Skeletal muscle tissue (tissue), 4 donors: Measurements from ENCODE around the gene KANK2. TPM values are rescaled to one million over a fixed set of nuclear protein-coding genes. Genes with fewer than 3 reads are reported as not detected.

Source experiments
- H3K27ac ChIP-seq: one replicate; pipeline ENCODE4 v1.7.0; 2013; ENCODE audit warnings: mild to moderate bottlenecking, low read depth, low read length, inconsistent platforms
- H3K27me3 ChIP-seq, 3 donors: one replicate each; pipeline ENCODE4 v1.7.0; 2013; ENCODE audit warnings: low read length in 3 of 3; ENCODE audit not compliant: control insufficient read depth in 3 of 3, insufficient read depth in 3 of 3
- H3K36me3 ChIP-seq, 3 donors: one replicate each; pipeline ENCODE4 v1.7.0; 2013; ENCODE audit warnings: low read length in 3 of 3; ENCODE audit not compliant: control insufficient read depth in 3 of 3, insufficient read depth in 3 of 3
- H3K4me1 ChIP-seq, 3 donors: one replicate each; pipeline ENCODE4 v1.7.0; 2013; ENCODE audit warnings: low read length in 3 of 3, mild to moderate bottlenecking in 3 of 3; ENCODE audit not compliant: control insufficient read depth in 3 of 3, insufficient read depth in 3 of 3
- H3K4me3 ChIP-seq, 3 donors: one replicate each; pipeline ENCODE4 v1.7.0; 2013; ENCODE audit warnings: low read length in 3 of 3
- H3K9ac ChIP-seq, 3 donors: one replicate each; pipeline ENCODE4 v1.7.0; 2013; ENCODE audit warnings: low read length in 3 of 3, mild to moderate bottlenecking in 3 of 3, moderate library complexity in 2 of 3, low read depth in 1 of 3
- H3K9me3 ChIP-seq, 3 donors: one replicate each; pipeline ENCODE4 v1.7.0; 2013; ENCODE audit warnings: low read length in 3 of 3; ENCODE audit not compliant: control insufficient read depth in 3 of 3
- total RNA-seq: library from RNA; depleted of rRNA; stranded (reverse); fragments of >200 nt; gene quantifications from one replicate; pipeline ENCODE4 v1.2.3, GENCODE V29; 2014
- donor health status: Osteomylitis.

Gene KANK2
- 53.2 TPM for total RNA-seq

DNA sequence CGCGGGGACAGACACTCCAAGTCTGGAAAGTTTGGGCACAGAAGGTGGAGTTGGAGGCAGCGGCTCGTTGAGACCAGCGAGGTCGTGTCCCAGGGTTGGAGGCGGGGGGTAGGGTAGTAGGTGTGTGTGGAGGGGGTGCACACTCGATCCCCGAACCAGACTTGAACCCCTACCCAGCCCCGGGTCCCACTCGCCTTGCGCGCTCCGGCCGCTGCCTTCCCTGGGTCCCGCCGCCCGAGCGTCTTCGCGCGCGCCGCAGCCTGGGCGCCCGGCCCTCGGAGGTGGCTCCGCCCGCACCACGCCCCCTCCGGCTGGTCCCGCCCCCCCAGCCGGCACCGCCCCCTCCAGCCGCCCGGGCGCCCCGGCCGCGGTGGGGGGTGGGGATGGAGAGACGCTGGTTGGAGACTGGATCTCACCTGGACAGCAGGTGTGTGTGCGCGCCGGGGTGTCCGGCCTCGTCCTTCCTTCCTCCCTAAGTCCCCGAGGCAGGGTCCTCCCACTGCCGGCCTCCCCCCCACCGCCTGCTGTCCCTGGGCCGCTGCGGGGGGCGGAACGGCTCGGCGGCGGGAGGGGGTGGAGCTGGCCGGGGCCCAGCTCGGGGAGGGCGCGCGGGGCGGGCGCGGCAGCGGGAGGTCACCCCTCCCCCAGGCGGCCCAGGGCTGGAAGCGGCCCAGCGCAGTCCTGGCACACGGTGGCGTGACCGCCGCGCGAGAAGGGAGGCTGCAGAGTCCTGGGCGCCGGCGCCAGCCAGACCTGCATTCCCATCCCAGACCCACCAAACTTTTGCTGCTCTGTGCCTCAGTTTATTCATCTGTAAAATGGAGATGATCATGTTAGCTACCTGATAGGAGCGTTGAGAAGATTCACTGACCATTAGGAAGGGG lies at the start of gene KANK2:
TSS of gene KANK2 (minus strand) at position 255 of the 884 bp plus-strand sequence. CDS start 3,034 bp downstream, outside the sequence.
- Histone ChIP-seq H3K27ac (peak within 1 kb of the TSS; percentile 84), H3K9ac (peak within 1 kb of the TSS; percentile 82 to 86 (median 83)), H3K4me3 (peak within 1 kb of the TSS; percentile 83 to 86 (median 85)), H3K36me3 (peaks cover 14 to 20% (median 19%) of the 10 kb centered on the region in 3 donors), H3K4me1 (peaks cover 16 to 31% (median 27%) of the 10 kb centered on the region in 3 donors), H3K27me3 (no peaks in the 10 kb centered on the region), H3K9me3 (no peaks in the 10 kb centered on the region)

DNA sequence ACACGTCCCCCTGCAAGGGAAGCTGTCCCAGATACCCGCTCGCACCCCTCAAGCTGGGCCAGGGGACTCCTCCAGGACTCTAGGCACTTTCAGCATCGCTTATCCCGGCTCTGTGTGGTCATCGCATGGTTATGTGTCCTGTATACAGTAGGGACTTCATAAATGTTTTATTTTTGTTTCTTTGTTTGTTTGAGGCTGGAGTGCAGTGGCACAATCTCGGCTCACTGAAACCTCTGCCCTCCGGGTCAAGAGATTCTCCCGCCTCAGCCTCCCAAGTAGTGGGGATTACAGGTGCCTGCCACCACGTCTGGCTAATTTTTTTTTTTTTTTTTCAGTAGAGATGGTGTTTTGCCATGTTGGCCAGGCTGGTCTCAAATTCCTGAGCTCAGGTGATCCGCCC lies 49.6 kb upstream of the KANK2 start:
- H3K4me1 ChIP-seq = peaks cover 7 to 23% (median 11%) of the 10 kb centered on the region in 3 donors
- H3K27me3 ChIP-seq = no peaks in the 10 kb centered on the region
- H3K9me3 ChIP-seq = no peaks in the 10 kb centered on the region
- peaks cover 0 to 11% (median 2%) of the 10 kb centered on the region in 3 donors for H3K36me3 ChIP-seq
- peak overlapping the region; percentile 6 for H3K27ac ChIP-seq
- no peak overlapping the region for H3K4me3 ChIP-seq
- H3K9ac ChIP-seq = peak overlapping the region in 1 of 3 donors; percentile 25

DNA sequence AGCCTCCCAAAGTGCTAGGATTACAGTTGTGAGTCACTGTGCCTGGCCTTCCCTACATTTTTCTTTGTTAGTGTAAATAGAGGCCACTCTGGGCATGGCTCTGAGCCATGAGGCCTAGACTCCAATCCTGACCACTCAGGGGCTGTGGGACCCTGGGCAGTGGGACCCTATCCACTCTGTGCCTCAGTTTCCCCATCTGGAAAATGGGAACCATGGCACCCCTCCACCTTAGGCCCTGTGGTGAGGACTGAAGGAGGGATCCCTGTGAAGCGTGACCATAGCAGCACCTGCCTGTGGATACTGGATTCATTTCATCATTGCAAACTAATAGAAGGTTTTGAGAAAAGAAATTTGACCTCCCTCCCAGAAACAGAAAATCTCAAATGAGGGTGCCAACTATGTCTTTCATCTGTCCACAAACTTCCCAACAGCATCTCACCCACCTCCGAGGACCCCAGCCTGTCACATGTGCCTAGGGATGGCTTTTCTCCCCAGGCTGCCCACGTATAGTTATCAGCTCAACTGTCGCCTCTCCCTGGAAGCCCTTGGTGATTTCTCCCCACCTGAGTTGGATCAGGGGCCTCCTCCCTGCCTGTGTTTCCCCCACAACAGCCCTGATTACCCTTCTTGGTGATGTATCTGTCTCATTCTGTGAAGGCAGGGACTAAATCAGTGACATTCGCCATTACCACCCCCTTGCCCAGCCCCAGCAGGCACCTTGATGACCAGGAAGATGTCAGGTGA lies 47.7 kb upstream of the KANK2 start:
- H3K36me3 ChIP-seq = peaks cover 0 to 18% (median 2%) of the 10 kb centered on the region in 3 donors
- H3K4me3 ChIP-seq = no peak overlapping the region
- H3K27ac ChIP-seq = peak overlapping the region; percentile 9
- H3K27me3 ChIP-seq = no peaks in the 10 kb centered on the region
- peaks cover 7 to 23% (median 11%) of the 10 kb centered on the region in 3 donors for H3K4me1 ChIP-seq
- H3K9ac ChIP-seq = no peak overlapping the region
- peaks cover 0 to 3% (median 0%) of the 10 kb centered on the region in 3 donors for H3K9me3 ChIP-seq

DNA sequence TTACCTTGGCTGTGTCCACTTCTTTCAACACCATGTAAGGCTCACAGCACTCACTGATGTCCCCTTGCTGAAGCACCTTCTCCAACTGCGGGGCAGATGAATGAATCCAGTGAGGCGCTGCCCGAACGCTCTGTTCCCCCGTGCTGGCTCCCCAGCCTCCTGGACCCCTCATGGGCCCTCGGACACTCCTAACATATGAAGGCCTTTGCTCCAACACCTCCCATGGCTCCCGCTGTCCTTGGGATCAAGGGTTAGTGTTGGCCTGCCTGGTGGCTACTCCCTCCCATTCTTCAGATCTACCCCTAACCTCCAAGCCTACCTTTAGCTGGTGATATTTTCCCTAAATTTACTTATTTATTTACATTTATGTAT lies 46.4 kb upstream of the KANK2 start:
- Histone ChIP-seq H3K9ac (peak overlapping the region in 1 of 3 donors; percentile 40), H3K9me3 (peaks cover 2 to 10% (median 3%) of the 10 kb centered on the region in 3 donors), H3K27me3 (no peaks in the 10 kb centered on the region), H3K36me3 (peaks cover 0 to 23% (median 6%) of the 10 kb centered on the region in 3 donors), H3K4me1 (peaks cover 7 to 23% (median 11%) of the 10 kb centered on the region in 3 donors), H3K4me3 (peak overlapping the region; percentile 29 to 35 (median 30)), H3K27ac (no peak overlapping the region)

DNA sequence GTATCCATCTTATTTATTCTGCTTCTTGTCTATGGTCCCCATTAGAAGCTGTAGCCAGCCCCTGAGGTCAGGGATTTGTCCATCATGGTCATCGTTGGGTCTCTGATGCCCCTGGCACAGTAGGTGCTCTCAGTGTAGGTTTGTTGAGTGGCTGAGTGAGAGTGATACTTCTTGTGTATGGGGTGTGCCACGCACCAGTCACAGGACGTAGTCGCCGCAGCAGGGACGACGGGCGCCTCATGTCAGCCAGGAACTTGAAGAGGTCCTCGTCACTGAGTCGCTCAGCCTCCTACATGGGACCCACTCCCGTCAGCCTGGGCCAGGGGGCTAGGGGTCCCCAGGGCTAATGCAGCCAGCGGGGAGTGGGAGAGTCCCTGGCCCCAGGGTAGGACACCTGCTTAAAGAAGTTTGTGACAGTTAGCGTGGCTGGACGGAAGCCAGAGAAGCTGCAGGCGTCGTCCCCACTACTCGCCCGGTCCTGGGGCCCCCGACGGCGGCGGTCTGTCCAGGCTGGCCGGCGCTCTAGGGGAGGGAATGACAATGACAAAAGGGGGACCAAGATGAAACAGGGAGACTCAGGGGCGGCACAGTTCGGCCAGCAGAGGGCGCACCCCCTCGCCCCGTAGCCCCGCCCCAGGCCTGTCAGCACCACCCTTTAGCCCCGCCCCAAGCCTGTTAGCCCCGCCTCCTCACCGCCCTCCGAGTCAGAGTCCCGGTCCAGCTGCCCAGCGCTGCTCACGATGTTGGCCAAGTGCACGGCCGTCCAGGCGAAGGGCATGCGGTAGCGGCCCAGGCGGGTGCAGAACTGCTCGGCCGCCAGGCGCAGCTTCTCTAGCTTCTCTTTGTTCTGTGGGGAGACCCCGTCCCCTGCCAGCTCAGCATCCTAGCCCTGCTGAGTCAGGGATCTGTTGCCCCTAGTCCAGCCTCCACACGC lies 45.8 kb upstream of the KANK2 start:
- no peak overlapping the region for H3K27ac ChIP-seq
- peaks cover 0 to 20% (median 7%) of the 10 kb centered on the region in 3 donors for H3K36me3 ChIP-seq
- no peaks in the 10 kb centered on the region for H3K27me3 ChIP-seq
- H3K4me3 ChIP-seq = peak overlapping the region; percentile 29 to 35 (median 30)
- peak overlapping the region in 1 of 3 donors; percentile 40 for H3K9ac ChIP-seq
- H3K9me3 ChIP-seq = peaks cover 3 to 14% (median 3%) of the 10 kb centered on the region in 3 donors
- H3K4me1 ChIP-seq = peaks cover 7 to 23% (median 11%) of the 10 kb centered on the region in 3 donors

DNA sequence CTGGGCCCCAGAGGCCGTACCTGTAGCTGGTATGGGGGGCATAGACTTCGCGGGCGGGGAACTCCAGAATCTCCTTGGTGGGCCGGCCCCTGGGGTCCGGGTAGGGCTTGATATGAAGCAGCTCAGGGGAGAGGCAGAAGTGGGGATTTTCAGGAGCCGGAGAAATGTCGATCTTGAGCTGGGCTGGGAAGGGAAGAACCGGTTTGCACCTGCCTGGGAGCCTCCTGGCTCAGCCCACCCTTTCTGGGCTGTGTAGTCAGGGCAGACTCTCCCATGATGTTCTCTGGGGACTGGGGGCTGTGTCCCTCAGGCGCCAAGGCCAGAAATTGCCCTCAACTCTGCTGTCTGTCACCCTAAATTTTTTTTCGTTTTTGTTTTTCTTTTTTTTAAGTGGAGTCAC lies 44.7 kb upstream of the KANK2 start:
- H3K27ac ChIP-seq = no peak overlapping the region
- H3K4me3 ChIP-seq = no peak overlapping the region
- H3K9me3 ChIP-seq = peaks cover 3 to 16% (median 3%) of the 10 kb centered on the region in 3 donors
- no peak overlapping the region for H3K9ac ChIP-seq
- H3K36me3 ChIP-seq = peaks cover 0 to 22% (median 9%) of the 10 kb centered on the region in 3 donors
- H3K4me1 ChIP-seq = peaks cover 5 to 12% (median 6%) of the 10 kb centered on the region in 3 donors
- no peaks in the 10 kb centered on the region for H3K27me3 ChIP-seq

DNA sequence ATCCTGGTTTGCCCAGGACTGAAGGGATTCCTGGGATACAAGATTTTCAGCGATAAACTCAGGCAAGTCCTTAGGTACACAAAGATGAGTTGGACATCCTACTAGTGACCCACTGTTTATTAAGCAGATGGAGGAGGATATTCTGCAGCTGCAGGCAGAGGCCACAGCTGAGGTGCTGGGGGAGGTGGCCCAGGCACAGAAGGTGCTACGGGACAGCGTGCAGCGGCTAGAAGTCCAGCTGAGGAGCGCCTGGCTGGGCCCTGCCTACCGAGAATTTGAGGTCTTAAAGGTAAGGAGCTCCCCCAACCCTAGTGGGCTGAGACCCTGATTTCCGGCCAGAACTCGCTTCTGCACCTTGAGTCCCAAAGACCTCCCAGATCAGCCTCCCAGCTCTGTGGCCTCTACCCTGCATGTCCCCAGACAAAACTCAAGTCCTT lies 42.7 kb upstream of the KANK2 start:
- H3K4me3 ChIP-seq = no peak overlapping the region

DNA sequence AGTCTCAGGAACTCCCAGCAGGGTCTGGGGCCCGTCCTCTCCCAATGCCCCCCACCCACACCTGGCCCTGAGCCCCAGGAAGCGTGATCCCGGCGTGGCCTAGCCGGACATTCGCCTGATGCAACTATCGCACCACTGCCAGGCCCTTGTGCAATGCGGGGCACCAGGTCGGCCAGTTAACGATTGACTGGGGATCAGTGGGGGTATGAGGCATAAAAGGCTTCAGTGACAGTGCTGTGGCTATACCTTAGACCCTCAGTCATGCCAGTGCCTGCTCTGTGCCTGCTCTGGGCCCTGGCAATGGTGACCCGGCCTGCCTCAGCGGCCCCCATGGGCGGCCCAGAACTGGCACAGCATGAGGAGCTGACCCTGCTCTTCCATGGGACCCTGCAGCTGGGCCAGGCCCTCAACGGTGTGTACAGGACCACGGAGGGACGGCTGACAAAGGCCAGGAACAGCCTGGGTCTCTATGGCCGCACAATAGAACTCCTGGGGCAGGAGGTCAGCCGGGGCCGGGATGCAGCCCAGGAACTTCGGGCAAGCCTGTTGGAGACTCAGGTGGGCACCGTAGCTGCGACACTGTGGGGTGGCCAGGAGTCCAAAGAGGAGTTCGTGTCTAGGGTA lies 42.1 kb upstream of the KANK2 start, which contains the start of gene ANGPTL8:
TSS of gene ANGPTL8 (plus strand) at position 243 of the 624 bp plus-strand sequence. CDS start at position 262, 19 bp downstream.
- H3K4me1 ChIP-seq = peaks cover 5 to 7% (median 6%) of the 10 kb centered on the region in 3 donors
- H3K4me3 ChIP-seq = no peak within 1 kb of the TSS
- no peak within 1 kb of the TSS for H3K27ac ChIP-seq
- peaks cover 3 to 16% (median 3%) of the 10 kb centered on the region in 3 donors for H3K9me3 ChIP-seq
- H3K9ac ChIP-seq = no peak within 1 kb of the TSS
- peaks cover 5 to 27% (median 13%) of the 10 kb centered on the region in 3 donors for H3K36me3 ChIP-seq
- H3K27me3 ChIP-seq = no peaks in the 10 kb centered on the region

More for the DNA sequence above, 42.7 kb upstream of the KANK2 start:
- Histone ChIP-seq H3K9ac (no peak overlapping the region), H3K27ac (no peak overlapping the region), H3K4me1 (peaks cover 5 to 7% (median 6%) of the 10 kb centered on the region in 3 donors), H3K36me3 (peaks cover 5 to 27% (median 13%) of the 10 kb centered on the region in 3 donors), H3K9me3 (peaks cover 3 to 16% (median 3%) of the 10 kb centered on the region in 3 donors), H3K27me3 (no peaks in the 10 kb centered on the region)
